Measurements from ENCODE around the gene RBMS1. TPM values are rescaled to one million over a fixed set of nuclear protein-coding genes. Genes with fewer than 3 reads are reported as not detected.

The RBMS1 gene
- polyA plus RNA-seq, 2 of the 4 experiments (the other 2 are of a cell fraction): 51.9 to 108 TPM

DNA sequence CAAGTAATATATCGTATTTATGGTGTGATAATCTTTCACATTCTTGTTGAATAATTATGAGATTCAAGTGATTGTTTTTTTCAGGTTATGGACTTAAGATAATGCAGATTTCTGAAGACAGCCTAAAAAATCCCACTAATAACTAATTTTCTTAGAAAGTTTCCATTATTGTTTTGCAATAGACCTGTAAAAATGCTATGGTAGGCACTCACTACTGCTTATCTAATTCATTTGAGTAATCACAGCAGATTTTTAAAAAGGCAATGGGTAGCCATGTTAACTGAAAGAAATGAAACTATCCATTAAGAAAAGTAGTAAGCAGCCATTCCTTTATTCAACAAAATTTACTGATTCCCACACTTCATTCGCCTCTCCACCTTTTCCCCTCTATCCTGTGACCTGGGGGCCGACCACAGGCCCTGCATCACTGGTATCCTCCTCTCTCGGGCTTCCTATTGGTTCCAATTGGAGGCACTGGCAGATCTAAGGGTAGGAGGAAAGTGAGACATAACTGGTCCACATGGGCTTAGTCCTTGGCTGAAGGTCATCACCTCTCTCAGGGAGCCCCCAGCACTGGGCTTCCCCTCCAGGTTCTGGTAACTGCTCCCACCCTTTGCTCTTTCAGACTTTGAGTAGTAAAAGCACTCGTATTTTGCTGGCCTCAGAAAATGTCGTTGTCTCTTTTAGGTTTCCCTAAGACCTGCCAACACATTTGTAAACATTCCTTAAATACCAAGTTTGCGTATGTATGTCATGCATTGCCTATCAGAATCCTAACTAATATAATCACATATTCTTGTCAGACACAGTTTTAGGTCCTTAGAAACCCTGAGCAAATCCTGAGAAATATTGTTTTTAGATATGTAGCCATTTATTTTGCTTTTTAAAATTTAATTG, 18.5 kb downstream of the RBMS1 start:
- Histone ChIP-seq H3K27ac (peak overlapping the region in 1 of 2 experiments; percentile 57; a peak in 3 of 6 replicates), H3K4me2 (peak overlapping the region; percentile 54), H3K4me3 (no peak overlapping the region), H3K9me3 (no peaks in the 10 kb centered on the region), H3K4me1 (peaks cover 33% of the 10 kb centered on the region)
- ChIA-PET POLR2A (no interaction called here), CTCF (no interaction called here)
- ATAC-seq: peak in 1 of 2 experiments; percentile 58; a peak in 3 of 6 replicates
- TF ChIP-seq EHMT2 (IDR thresholded peaks at IDR 0.05; ENCODE audit: low read depth) (no peak), FOSL2 (IDR thresholded peaks at IDR 0.05) (no peak), FOSL2 (CRISPR knock-in tag; IDR thresholded peaks at IDR 0.05) (no peak), RARB (CRISPR knock-in tag; IDR thresholded peaks at IDR 0.05) (no peak), ZC3H11A (IDR thresholded peaks at IDR 0.05) (no peak), CBX2 (IDR thresholded peaks at IDR 0.05; ENCODE audit: borderline replicate concordance, low read depth) (no peak), MAFK (IDR thresholded peaks at IDR 0.05; ENCODE audit: partially characterized antibody) (no peak), TFCP2L1 (CRISPR knock-in tag; IDR thresholded peaks at IDR 0.05) (no peak), RCOR1 (IDR thresholded peaks at IDR 0.05; ENCODE audit: low read depth, low read length) (no peak), JUNB (IDR thresholded peaks at IDR 0.05) (no peak), CHD2 (IDR thresholded peaks at IDR 0.05; ENCODE audit: low read length, partially characterized antibody) (no peak), RAD21 (conservative IDR thresholded peaks at IDR 0.05 in 1 of 2, IDR thresholded peaks at IDR 0.05 in 1 of 2) (no peak)
- TF ChIP-seq, protein P1, sequence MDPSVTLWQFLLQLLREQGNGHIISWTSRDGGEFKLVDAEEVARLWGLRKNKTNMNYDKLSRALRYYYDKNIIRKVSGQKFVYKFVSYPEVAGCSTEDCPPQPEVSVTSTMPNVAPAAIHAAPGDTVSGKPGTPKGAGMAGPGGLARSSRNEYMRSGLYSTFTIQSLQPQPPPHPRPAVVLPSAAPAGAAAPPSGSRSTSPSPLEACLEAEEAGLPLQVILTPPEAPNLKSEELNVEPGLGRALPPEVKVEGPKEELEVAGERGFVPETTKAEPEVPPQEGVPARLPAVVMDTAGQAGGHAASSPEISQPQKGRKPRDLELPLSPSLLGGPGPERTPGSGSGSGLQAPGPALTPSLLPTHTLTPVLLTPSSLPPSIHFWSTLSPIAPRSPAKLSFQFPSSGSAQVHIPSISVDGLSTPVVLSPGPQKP (IDR thresholded peaks at IDR 0.05; ENCODE audit: low read depth, low read length): no peak
- TF ChIP-seq, protein P2, sequence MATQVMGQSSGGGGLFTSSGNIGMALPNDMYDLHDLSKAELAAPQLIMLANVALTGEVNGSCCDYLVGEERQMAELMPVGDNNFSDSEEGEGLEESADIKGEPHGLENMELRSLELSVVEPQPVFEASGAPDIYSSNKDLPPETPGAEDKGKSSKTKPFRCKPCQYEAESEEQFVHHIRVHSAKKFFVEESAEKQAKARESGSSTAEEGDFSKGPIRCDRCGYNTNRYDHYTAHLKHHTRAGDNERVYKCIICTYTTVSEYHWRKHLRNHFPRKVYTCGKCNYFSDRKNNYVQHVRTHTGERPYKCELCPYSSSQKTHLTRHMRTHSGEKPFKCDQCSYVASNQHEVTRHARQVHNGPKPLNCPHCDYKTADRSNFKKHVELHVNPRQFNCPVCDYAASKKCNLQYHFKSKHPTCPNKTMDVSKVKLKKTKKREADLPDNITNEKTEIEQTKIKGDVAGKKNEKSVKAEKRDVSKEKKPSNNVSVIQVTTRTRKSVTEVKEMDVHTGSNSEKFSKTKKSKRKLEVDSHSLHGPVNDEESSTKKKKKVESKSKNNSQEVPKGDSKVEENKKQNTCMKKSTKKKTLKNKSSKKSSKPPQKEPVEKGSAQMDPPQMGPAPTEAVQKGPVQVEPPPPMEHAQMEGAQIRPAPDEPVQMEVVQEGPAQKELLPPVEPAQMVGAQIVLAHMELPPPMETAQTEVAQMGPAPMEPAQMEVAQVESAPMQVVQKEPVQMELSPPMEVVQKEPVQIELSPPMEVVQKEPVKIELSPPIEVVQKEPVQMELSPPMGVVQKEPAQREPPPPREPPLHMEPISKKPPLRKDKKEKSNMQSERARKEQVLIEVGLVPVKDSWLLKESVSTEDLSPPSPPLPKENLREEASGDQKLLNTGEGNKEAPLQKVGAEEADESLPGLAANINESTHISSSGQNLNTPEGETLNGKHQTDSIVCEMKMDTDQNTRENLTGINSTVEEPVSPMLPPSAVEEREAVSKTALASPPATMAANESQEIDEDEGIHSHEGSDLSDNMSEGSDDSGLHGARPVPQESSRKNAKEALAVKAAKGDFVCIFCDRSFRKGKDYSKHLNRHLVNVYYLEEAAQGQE (IDR thresholded peaks at IDR 0.05): no peak
- TF ChIP-seq, protein P3, sequence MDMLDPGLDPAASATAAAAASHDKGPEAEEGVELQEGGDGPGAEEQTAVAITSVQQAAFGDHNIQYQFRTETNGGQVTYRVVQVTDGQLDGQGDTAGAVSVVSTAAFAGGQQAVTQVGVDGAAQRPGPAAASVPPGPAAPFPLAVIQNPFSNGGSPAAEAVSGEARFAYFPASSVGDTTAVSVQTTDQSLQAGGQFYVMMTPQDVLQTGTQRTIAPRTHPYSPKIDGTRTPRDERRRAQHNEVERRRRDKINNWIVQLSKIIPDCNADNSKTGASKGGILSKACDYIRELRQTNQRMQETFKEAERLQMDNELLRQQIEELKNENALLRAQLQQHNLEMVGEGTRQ (IDR thresholded peaks at IDR 0.05): no peak
- WGBS (ENCODE audit: missing lambda C conversion rate): 64% methylated on average over 7 of the region's 7 CpGs
- FAIRE-seq: no peak
- DNase-seq (ENCODE audit: low read depth in 1 of 2, low spot score in 1 of 2): no peak

DNA sequence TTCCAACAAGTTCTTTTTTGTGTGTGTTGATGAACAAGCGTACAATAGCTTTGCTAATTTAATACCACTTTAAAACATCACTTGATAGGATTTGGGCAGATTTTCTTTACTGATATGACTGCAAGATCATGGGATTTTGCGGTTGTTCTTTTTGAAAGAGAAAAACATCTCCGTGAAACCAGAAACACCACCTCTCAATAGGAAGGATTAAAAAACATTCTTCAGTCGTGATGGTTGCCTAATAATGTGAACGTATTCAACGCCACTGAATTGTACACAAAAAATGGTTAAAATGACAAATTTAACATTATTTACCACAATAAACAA, 19.3 kb downstream of the RBMS1 start:
- DNase-seq (ENCODE audit: low read depth in 1 of 2, low spot score in 1 of 2): no peak
- ATAC-seq: no peak
- Histone ChIP-seq H3K4me1 (peaks cover 33% of the 10 kb centered on the region), H3K9me3 (no peaks in the 10 kb centered on the region), H3K4me3 (no peak overlapping the region), H3K4me2 (no peak overlapping the region; the same call in 2 of the 3 replicates), H3K27ac (no peak overlapping the region)
- ChIA-PET CTCF (interaction anchor here (1.3 kb wide), 1 partner anchor 14 kb away, joined by 3 read pairs; no protein-coding TSS in a partner anchor), POLR2A (no interaction called here)
- FAIRE-seq: no peak
- 68% methylated on average over 6 of the region's 6 CpGs for WGBS (ENCODE audit: missing lambda C conversion rate)
- TF ChIP-seq FOXS1 (CRISPR knock-in tag; IDR thresholded peaks at IDR 0.05) (no peak), HOXB13 (CRISPR knock-in tag; IDR thresholded peaks at IDR 0.05; ENCODE audit: low read depth) (no peak), JUN (IDR thresholded peaks at IDR 0.05) (no peak), CEBPB (IDR thresholded peaks at IDR 0.05) (no peak), TP53 (CRISPR knock-in tag; IDR thresholded peaks at IDR 0.05) (no peak), RARB (CRISPR knock-in tag; IDR thresholded peaks at IDR 0.05) (no peak), CHD4 (IDR thresholded peaks at IDR 0.05; ENCODE audit: borderline replicate concordance) (no peak), RFX5 (IDR thresholded peaks at IDR 0.05) (no peak), EHMT2 (IDR thresholded peaks at IDR 0.05; ENCODE audit: low read depth) (no peak), EHF (CRISPR knock-in tag; IDR thresholded peaks at IDR 0.05) (no peak), MAFK (IDR thresholded peaks at IDR 0.05; ENCODE audit: partially characterized antibody) (no peak), RAD21 (conservative IDR thresholded peaks at IDR 0.05 in 1 of 2, IDR thresholded peaks at IDR 0.05 in 1 of 2) (no peak), NPAS2 (CRISPR knock-in tag; IDR thresholded peaks at IDR 0.05; ENCODE audit: borderline replicate concordance) (no peak), BHLHE40 (IDR thresholded peaks at IDR 0.05; ENCODE audit: low read depth, low read length) (no peak)
- TF ChIP-seq, protein P4, sequence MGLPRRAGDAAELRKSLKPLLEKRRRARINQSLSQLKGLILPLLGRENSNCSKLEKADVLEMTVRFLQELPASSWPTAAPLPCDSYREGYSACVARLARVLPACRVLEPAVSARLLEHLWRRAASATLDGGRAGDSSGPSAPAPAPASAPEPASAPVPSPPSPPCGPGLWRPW (IDR thresholded peaks at IDR 0.05): no peak
- TF ChIP-seq, protein P5, sequence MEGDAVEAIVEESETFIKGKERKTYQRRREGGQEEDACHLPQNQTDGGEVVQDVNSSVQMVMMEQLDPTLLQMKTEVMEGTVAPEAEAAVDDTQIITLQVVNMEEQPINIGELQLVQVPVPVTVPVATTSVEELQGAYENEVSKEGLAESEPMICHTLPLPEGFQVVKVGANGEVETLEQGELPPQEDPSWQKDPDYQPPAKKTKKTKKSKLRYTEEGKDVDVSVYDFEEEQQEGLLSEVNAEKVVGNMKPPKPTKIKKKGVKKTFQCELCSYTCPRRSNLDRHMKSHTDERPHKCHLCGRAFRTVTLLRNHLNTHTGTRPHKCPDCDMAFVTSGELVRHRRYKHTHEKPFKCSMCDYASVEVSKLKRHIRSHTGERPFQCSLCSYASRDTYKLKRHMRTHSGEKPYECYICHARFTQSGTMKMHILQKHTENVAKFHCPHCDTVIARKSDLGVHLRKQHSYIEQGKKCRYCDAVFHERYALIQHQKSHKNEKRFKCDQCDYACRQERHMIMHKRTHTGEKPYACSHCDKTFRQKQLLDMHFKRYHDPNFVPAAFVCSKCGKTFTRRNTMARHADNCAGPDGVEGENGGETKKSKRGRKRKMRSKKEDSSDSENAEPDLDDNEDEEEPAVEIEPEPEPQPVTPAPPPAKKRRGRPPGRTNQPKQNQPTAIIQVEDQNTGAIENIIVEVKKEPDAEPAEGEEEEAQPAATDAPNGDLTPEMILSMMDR (IDR thresholded peaks at IDR 0.05): no peak
